ENCODE data around the gene GABARAP. TPM values are rescaled to one million over a fixed set of nuclear protein-coding genes. Genes with fewer than 3 reads are reported as not detected.

The GABARAP gene
- total and polyA plus RNA-seq, 2 of the 4 experiments (the other 2 are of a cell fraction), result 77.8 to 780 TPM

DNA sequence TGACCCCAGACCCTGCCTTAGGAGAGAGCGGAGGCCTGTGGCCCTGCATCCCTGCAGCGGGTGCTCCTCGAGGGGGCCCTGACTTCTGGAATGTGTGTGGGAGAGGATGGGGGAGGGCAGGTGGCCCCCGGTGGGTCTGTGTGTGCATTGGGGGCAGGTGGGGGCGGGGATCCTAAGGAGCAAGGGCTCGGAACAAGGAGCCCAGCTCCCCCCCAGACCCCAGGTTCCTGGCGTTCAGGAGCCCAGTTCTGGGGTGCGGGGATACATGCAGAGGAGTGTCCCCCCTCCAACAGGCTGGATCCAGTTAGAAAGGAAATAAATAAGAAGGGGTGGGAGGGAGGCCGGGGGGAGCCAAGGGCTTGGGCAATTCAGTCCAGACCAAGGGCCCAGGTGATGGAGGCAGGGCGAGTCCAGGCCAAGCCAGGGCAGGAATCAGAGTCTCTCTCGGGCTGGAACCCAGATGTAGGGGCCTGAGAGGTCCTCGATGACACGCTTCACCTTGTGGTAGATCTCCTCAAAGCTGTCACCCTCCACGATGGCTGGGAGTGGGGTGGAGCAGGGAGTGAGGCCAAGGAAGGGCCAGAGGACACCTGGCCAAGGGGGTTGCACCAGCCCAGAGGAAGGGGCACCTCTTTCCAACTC is 51.9 kb downstream of the GABARAP start:
- WGBS, 2 experiments (ENCODE audit: extremely low coverage in 2 of 2, insufficient read length in 1 of 2), result 95% methylated on average over 4 of the region's 14 CpGs; no CpG with 5 or more reads in 1 of the 2 experiments
- in situ Hi-C loops (cut with MboI; ENCODE audit: low sequenced_read_pairs), result no loop called here

More for the DNA sequence above, 51.9 kb downstream of the GABARAP start:
- Histone ChIP-seq H2BK15ac (ENCODE audit: low read depth, low read length) (no peak overlapping the region), H2AFZ (replicated peaks; ENCODE audit: low read length, poor library complexity) (no peak overlapping the region), H3K27me3 (ENCODE audit: control insufficient read depth, insufficient read depth, low read length) (no peaks in the 10 kb centered on the region), H3K4ac (ENCODE audit: low read depth, low read length) (no peak overlapping the region), H2BK120ac (ENCODE audit: low read depth, low read length) (no peak overlapping the region), H3K27ac (ENCODE audit: insufficient read depth, low read length) (no peak overlapping the region), H3K18ac (ENCODE audit: low read depth, low read length) (no peak overlapping the region), H2AK5ac (ENCODE audit: low read depth, low read length) (no peak overlapping the region), H3K4me3 (ENCODE audit: insufficient read depth, low read depth, low read length) (no peak overlapping the region), H2BK20ac (ENCODE audit: low read depth, low read length) (no peak overlapping the region), H3K4me2 (ENCODE audit: low read depth, low read length) (no peak overlapping the region), H3K23ac (ENCODE audit: low read depth, low read length) (no peak overlapping the region), H2AK9ac (replicated peaks; ENCODE audit: low read depth, low read length, poor library complexity) (no peak overlapping the region), H3K4me1 (ENCODE audit: control insufficient read depth, insufficient read depth, low read length) (no peaks in the 10 kb centered on the region), H4K5ac (ENCODE audit: low read depth, low read length) (no peak overlapping the region), H4K8ac (ENCODE audit: low read depth in 2 of 2, low read length in 2 of 2) (no peak overlapping the region), H3K36me3 (ENCODE audit: control insufficient read depth, insufficient read depth, low read length) (peaks cover 44% of the 10 kb centered on the region), H3K9me1 (ENCODE audit: insufficient read depth, low read length) (no peaks in the 10 kb centered on the region), H4K91ac (ENCODE audit: insufficient read depth, low read depth, low read length) (no peak overlapping the region), H3K79me1 (ENCODE audit: low read depth in 1 of 2, low read length in 2 of 2) (no peaks in the 10 kb centered on the region; a peak in 2 of 4 replicates), H3K14ac (replicated peaks; ENCODE audit: low read depth, low read length) (no peak overlapping the region), H3K9ac (ENCODE audit: low read depth, low read length) (no peak overlapping the region), H3K56ac (ENCODE audit: extremely low read depth, insufficient read depth, low read length) (no peak overlapping the region), H2BK5ac (ENCODE audit: low read depth, low read length, poor library complexity, severe bottlenecking) (no peak overlapping the region), H3K9me3 (ENCODE audit: control insufficient read depth, insufficient read depth, low read length) (no peaks in the 10 kb centered on the region), H4K20me1 (ENCODE audit: insufficient read depth, low read length) (peaks cover 12% of the 10 kb centered on the region)
- intact Hi-C loops (cut with micrococcal nuclease), result no loop called here
- TSS peak; percentile 34 for BruUV-seq (replicated peaks)
- ChIA-PET CTCF (no interaction called here), POLR2A (ENCODE audit: unreplicated experiment) (no interaction called here)
- dilution Hi-C loops (cut with HindIII; ENCODE audit: low sequenced_read_pairs, unreplicated experiment), result no loop called here
- no peak for TF ChIP-seq CEBPB (IDR thresholded peaks at IDR 0.05; ENCODE audit: low read depth, low read length)
- no peak for TF ChIP-seq RCOR1 (IDR thresholded peaks at IDR 0.05; ENCODE audit: insufficient replicate concordance, low read length)
- no peak for TF ChIP-seq MXI1 (IDR thresholded peaks at IDR 0.05; ENCODE audit: borderline replicate concordance, low read depth, low read length)
- no peak for TF ChIP-seq FOS (IDR thresholded peaks at IDR 0.05; ENCODE audit: low read depth, low read length)
- no peak for TF ChIP-seq RAD21 (IDR thresholded peaks at IDR 0.05; ENCODE audit: low read length)
- TF ChIP-seq MAZ (IDR thresholded peaks at IDR 0.05; ENCODE audit: borderline replicate concordance, low read depth, low read length), result no peak
- no peak for TF ChIP-seq RFX5 (IDR thresholded peaks at IDR 0.05; ENCODE audit: low read depth, low read length)
- TF ChIP-seq, protein P1, sequence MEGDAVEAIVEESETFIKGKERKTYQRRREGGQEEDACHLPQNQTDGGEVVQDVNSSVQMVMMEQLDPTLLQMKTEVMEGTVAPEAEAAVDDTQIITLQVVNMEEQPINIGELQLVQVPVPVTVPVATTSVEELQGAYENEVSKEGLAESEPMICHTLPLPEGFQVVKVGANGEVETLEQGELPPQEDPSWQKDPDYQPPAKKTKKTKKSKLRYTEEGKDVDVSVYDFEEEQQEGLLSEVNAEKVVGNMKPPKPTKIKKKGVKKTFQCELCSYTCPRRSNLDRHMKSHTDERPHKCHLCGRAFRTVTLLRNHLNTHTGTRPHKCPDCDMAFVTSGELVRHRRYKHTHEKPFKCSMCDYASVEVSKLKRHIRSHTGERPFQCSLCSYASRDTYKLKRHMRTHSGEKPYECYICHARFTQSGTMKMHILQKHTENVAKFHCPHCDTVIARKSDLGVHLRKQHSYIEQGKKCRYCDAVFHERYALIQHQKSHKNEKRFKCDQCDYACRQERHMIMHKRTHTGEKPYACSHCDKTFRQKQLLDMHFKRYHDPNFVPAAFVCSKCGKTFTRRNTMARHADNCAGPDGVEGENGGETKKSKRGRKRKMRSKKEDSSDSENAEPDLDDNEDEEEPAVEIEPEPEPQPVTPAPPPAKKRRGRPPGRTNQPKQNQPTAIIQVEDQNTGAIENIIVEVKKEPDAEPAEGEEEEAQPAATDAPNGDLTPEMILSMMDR (conservative IDR thresholded peaks at IDR 0.05; ENCODE audit: low read depth, low read length), result no peak
- no peak for TF ChIP-seq MAFK (IDR thresholded peaks at IDR 0.05; ENCODE audit: low read depth, low read length)
- TF ChIP-seq, protein P2, sequence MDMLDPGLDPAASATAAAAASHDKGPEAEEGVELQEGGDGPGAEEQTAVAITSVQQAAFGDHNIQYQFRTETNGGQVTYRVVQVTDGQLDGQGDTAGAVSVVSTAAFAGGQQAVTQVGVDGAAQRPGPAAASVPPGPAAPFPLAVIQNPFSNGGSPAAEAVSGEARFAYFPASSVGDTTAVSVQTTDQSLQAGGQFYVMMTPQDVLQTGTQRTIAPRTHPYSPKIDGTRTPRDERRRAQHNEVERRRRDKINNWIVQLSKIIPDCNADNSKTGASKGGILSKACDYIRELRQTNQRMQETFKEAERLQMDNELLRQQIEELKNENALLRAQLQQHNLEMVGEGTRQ (IDR thresholded peaks at IDR 0.05; ENCODE audit: low read depth, low read length), result no peak
- no peak for TF ChIP-seq POLR2A (IDR thresholded peaks at IDR 0.05; ENCODE audit: low read depth, low read length)
- no peak for TF ChIP-seq NFE2L2 (IDR thresholded peaks at IDR 0.05; ENCODE audit: low read depth, low read length)
- no peak for TF ChIP-seq SMC3 (IDR thresholded peaks at IDR 0.05; ENCODE audit: low read depth, low read length)
- TF ChIP-seq, protein P3, sequence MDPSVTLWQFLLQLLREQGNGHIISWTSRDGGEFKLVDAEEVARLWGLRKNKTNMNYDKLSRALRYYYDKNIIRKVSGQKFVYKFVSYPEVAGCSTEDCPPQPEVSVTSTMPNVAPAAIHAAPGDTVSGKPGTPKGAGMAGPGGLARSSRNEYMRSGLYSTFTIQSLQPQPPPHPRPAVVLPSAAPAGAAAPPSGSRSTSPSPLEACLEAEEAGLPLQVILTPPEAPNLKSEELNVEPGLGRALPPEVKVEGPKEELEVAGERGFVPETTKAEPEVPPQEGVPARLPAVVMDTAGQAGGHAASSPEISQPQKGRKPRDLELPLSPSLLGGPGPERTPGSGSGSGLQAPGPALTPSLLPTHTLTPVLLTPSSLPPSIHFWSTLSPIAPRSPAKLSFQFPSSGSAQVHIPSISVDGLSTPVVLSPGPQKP (IDR thresholded peaks at IDR 0.05; ENCODE audit: borderline replicate concordance, low read depth, low read length), result no peak
- TF ChIP-seq CHD1 (IDR thresholded peaks at IDR 0.05; ENCODE audit: low read depth, low read length), result no peak
- TF ChIP-seq BHLHE40 (IDR thresholded peaks at IDR 0.05; ENCODE audit: low read depth, low read length), result no peak
- ATAC-seq (ENCODE audit: low read depth), result no peak
- DNase-seq, result no peak

All from IMR-90 (cell line).